Gastrocnemius medialis (tissue), 4 donors: ENCODE data around the gene ITGB5.

ENCODE experiments used
- POLR2A ChIP-seq, 2 donors: fragments of 450-650 bp; IDR thresholded peaks; one replicate each; pipeline ENCODE4 v1.6.1; 2017; ENCODE audit warnings: antibody characterized with exemption in 2 of 2, mild to moderate bottlenecking in 2 of 2, moderate library complexity in 2 of 2
- TF ChIP-seq, protein P1 (sequence below), 5 experiments: fragments of 450-650 bp in 3 of 5; fragments of 200-600 bp in 2 of 5; sonication (generic) in 2 of 5; IDR thresholded peaks in 4 of 5; conservative IDR thresholded peaks in 1 of 5; 1 replicate in 4 of 5; 2 replicates in 1 of 5; pipeline ENCODE4 v1.5.1; 2016 to 2019; ENCODE audit warnings: antibody characterized with exemption in 5 of 5, mild to moderate bottlenecking in 3 of 5, moderate library complexity in 3 of 5

DNA sequence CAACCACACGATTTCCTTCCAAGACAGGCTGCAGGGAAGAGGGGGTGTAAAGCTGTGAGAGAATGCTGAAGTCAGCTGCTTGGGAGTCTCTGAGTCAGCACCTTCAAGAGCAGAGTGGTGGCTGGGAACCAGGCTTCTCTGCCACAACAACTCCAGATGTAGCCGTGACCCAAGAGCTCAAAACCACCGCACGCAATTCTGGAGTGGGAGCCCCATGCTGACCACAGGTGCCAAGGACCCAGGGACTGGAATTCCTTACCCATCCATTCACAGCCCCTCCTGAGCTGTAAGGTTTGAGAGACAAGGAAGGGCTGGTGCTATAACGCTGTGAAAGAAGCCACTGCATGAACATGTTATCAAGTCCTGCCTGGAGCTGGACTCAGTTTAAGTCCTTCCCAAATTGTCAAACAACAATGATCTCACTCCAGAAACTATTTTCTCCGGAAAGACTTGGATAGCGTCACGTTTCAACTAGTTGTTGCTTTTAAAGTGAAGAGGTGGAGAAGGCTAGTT, 95.5 kb downstream of the ITGB5 start:
- TF ChIP-seq, protein P1, sequence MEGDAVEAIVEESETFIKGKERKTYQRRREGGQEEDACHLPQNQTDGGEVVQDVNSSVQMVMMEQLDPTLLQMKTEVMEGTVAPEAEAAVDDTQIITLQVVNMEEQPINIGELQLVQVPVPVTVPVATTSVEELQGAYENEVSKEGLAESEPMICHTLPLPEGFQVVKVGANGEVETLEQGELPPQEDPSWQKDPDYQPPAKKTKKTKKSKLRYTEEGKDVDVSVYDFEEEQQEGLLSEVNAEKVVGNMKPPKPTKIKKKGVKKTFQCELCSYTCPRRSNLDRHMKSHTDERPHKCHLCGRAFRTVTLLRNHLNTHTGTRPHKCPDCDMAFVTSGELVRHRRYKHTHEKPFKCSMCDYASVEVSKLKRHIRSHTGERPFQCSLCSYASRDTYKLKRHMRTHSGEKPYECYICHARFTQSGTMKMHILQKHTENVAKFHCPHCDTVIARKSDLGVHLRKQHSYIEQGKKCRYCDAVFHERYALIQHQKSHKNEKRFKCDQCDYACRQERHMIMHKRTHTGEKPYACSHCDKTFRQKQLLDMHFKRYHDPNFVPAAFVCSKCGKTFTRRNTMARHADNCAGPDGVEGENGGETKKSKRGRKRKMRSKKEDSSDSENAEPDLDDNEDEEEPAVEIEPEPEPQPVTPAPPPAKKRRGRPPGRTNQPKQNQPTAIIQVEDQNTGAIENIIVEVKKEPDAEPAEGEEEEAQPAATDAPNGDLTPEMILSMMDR (IDR thresholded peaks at IDR 0.05 in 4 of 5, conservative IDR thresholded peaks at IDR 0.05 in 1 of 5) = no peak
- TF ChIP-seq POLR2A (IDR thresholded peaks at IDR 0.05) = no peak
